GM21576 (cell line): ENCODE measurements around the gene SCYGR5.
"Not testable (repeated sequence)": the region's sequence is repeated elsewhere in the genome, so short reads cannot be mapped to it uniquely, and the experiment has no call there.

ENCODE experiments used
- ATAC-seq: cut with Tn5 transposase; IDR thresholded peaks from one replicate; pipeline ENCODE4 v1.9.1; 2021; ENCODE audit warnings: mild to moderate bottlenecking, moderate library complexity; ENCODE audit not compliant: unreplicated experiment

The SCYGR5 gene

GRCh38 chr2:227671170-227671905 lies 4.7 kb downstream of the SCYGR5 start:
- no peak for ATAC-seq

GRCh38 chr2:227673620-227674019 lies 7.0 kb downstream of the SCYGR5 start:
- ATAC-seq: not testable (repeated sequence)

DNA sequence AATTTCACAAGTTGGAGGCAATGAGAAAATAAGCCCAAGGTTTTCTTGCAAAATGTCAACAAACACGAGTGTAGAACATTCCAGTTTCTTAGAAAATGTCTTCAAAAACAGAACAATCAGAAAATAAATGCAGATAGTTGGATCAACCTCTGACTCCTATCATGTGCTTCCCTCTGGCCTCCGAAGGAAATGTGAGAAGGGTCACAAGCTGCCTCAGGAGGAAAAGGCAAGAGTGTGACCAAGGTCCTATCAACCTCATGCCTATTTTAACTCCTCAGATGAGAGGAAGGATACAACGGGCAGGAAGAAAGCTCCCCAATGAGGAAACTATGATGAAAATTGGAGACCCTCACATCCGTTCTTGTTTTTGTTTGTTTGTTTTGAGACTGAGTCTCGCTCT lies 7.9 kb downstream of the SCYGR5 start:
- no peak for ATAC-seq

- no peak for ATAC-seq
Measured at GRCh38 chr2:227677928-227678327, 11.3 kb downstream of the SCYGR5 start.

DNA sequence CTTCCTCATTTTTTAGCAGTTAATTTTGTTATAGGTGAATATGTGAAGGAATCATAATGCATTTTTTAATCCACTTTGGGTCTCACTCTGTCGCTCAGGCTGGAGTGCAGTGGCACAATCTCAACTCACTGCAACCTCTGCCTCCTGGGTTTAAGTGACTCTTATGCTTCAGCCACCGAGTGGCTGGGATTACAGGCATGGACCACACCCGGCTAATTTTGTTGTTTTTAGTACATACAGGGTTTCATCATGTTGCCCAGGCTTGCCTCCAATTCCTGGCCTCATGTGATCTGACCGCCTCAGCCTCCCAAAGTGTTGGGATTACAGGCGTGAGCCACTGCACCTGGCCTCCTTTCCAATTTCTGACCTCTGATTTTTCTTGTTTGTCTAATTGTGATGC lies 17.7 kb downstream of the SCYGR5 start:
- ATAC-seq: no peak

DNA sequence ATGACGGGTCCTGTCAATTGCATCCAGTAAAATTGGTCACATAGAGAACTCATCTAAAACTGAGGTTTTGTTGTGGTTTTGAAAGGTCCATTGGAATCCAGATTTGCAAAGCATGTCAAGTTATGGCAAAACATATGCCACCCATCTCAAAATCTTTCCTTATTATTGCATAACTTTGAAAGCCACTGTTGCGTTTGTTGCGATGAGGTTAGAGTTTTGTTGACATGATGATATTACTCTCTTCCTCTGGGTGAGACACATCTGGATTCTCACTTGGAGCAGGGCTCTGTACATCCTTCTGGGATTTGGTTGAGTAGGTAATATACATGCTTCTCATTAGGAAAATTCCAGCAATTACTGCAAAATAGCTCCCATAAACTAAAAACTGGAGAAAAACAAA lies 20.6 kb downstream of the SCYGR5 start:
- no peak for ATAC-seq

DNA sequence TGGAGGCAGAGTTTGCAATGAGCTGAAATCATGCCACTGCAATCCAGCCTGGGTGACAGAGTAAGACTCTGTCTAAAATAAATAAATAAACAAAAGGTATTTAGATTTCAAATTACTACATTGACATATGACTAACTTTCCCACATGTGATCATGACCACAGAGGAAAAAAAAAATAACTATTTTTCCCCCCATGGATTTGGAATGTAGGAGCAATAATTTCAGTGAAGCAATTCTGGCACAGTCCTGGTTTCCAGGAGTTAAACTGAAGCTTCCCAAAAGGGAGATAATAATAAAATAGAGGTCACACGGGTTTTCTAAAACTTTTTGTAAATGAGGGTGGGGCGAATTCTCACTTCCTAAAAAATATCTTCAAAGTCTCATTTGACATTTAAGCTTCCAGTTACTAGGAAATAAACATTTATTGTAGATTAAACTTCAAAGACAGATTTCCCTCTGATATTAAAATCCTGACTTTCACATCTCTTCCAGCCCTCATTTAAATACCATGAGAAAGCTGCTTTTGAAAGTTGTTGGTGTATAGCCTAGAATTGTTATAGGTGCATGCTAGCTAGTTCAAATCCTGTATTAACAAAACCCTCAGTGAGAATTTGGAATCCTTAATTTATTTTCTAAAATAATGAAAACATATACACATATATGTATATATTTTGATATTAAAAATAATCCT lies 30.5 kb downstream of the SCYGR5 start:
- ATAC-seq: no peak

DNA sequence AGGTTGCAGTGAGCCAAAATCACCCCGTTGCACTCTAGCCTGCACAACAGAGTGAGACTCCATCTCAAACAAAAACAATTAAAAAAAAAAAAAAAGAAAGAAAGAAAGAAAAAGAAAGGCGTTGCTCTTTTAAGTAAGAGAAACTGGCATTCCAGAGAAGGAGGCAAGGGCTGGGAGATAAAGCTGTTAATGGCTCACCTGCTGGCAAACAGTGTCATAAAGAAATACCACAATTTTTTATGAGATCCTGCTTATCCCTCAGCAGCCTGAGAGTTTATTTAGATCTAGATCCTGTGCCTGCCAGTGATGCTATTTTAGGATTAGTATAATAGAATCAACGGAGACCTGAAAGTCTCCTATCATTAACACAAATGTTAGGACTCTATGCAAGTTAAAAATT lies 35.0 kb downstream of the SCYGR5 start:
- no peak for ATAC-seq

DNA sequence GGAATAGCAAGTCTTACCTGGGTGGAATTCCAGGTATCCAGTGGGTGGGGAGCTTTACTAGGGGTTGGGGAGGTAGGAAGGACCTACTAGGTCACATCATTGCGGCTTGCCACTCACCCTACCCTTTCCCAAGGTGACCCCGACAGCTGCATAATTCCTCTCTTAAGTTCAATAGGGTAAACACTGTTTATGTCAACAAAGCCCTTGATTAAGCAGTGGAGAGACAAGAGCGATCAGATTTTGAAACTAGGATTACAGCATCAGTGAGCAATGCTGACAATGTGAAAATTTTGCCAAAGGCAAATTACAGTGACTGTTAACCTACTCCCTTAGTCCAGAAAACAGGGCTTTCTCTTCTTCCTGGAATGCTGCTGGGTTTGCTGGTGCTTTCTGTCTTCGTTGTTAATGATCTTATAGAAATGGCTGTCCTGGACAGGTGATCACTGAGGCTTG lies 36.7 kb downstream of the SCYGR5 start:
- ATAC-seq: no peak

DNA sequence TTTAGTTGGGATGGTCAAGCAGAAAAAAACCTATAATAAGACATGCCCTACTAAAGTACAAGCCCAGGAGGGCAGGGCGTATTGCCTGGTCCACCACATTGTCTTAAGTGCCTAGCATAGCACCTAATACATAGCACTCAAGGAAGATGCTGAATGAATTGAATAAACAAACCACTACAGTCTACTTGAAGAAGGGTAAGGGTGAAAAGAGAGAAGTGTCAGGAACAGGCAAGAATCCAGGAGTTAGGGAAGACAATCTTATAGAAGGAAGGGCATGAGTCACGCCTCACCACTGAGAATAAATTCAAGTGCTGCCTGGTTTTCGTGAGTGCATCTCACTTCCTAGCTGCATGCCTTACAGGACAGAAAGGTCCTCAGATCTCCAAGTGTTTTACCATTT lies 37.4 kb downstream of the SCYGR5 start:
- ATAC-seq: no peak

GRCh38 chr2:227706859-227707258 lies 40.3 kb downstream of the SCYGR5 start:
- no peak for ATAC-seq

- ATAC-seq: no peak
Measured at GRCh38 chr2:227707390-227707789, 40.8 kb downstream of the SCYGR5 start.

DNA sequence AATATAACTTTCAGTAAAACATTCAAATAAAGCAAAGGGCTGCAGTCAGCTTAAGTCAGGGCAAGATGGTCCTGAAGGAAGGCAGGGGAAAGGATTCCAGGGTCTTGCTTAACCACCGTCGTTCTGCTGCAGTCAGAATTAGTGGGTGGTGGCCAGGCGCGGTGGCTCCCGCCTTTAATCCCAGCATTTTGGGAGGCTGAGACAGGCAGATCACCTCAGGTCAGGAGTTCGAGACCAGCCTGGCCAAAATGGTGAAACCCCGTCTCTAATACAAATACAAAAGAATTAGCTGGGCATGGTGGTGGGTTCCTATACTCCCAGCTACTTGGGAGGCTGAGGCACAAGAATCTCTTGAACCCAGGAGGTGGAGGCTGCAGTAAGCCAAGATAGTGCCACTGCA lies 44.4 kb downstream of the SCYGR5 start:
- no peak for ATAC-seq

DNA sequence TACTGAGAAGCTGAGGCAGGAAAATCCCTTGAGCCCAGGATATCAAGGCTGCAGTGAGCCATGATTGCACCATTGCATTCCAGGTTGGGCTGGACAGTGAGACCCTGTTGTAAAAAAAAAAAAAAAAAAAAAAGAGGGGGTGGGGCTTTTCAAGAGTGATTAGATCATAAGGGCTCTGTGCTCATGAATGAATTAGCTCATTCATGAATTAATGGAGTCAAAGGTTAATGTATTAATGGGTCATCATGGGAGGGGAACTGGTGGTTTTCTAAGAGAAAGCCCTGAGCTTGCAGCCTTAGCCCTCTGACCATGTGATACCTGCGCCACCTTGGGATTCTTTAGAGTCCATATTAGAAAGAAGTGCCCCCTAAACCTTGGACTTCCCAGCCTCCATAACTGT lies 46.7 kb downstream of the SCYGR5 start:
- no peak for ATAC-seq

DNA sequence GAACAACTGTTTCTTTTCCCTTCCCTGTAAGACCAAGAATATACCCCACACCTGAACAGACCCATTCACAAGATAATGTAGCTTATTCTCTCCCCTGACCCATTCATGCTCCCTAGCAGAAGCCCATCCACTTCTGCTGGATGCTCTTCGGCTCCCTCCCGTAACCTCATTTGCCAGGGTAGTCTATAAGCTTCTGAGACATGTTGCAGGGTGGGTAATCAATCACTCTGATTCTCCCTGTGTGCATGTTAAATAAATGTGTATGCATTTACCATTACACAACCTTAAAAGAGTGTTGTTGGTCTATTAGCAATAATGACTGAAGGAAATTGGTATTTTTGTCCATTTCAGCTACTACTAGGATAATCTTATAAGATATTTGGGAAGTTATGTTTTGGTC lies 49.9 kb downstream of the SCYGR5 start:
- ATAC-seq: no peak
